Transverse colon (tissue), 4 donors: ENCODE results near the gene COMMD9. TPM values are rescaled to one million over a fixed set of nuclear protein-coding genes. Genes with fewer than 3 reads are reported as not detected.

Experiments used
- DNase-seq: peaks from one replicate; pipeline ENCODE4 v3.0.0-alpha.2; 2019
- H3K27ac ChIP-seq, 4 donors: fragments of 200-600 bp; sonication (generic); 2 replicates each; pipeline ENCODE4 v1.5.1; 2016 to 2018; ENCODE audit warnings: inconsistent platforms in 4 of 4
- H3K27me3 ChIP-seq: fragments of 200-600 bp; sonication (generic); 2 replicates; pipeline ENCODE4 v1.5.1; 2017; ENCODE audit warnings: inconsistent platforms
- H3K36me3 ChIP-seq, 4 donors: fragments of 200-600 bp; sonication (generic); 2 replicates each; pipeline ENCODE4 v1.5.1; 2017 to 2019; ENCODE audit warnings: inconsistent platforms in 4 of 4
- H3K4me1 ChIP-seq, 4 donors: fragments of 200-600 bp; sonication (generic); 2 replicates each; pipeline ENCODE4 v1.5.1; 2017 to 2020; ENCODE audit warnings: inconsistent platforms in 4 of 4
- H3K4me3 ChIP-seq, 4 donors: fragments of 200-600 bp; sonication (generic); 1 replicate in 1 of 4; 2 replicates in 3 of 4; pipeline versions ENCODE4 v1.5.1 to v1.6.1; 2017 to 2019; ENCODE audit warnings: inconsistent platforms in 4 of 4
- H3K9me3 ChIP-seq, 2 donors: fragments of 200-600 bp; sonication (generic); 2 replicates each; pipeline ENCODE4 v1.5.1; 2017 to 2019; ENCODE audit warnings: inconsistent platforms in 2 of 2
- EP300 ChIP-seq: sonication (generic); formaldehyde crosslinking; IDR thresholded peaks from one replicate; pipeline ENCODE4 v1.6.1; 2017; ENCODE audit warnings: antibody characterized with exemption, low read depth
- POLR2A ChIP-seq: fragments of 450-650 bp; IDR thresholded peaks from one replicate; pipeline ENCODE4 v1.6.1; 2016; ENCODE audit warnings: antibody characterized with exemption, mild to moderate bottlenecking, moderate library complexity
- POLR2AphosphoS5 ChIP-seq, 3 donors: sonication (generic); formaldehyde crosslinking; IDR thresholded peaks; one replicate each; pipeline ENCODE4 v1.6.1; 2016; ENCODE audit warnings: antibody characterized with exemption in 3 of 3
- WGBS, 2 donors: methylation state at CpG; one replicate each; pipeline ENCODE4 v1.1.5; 2018; ENCODE audit warnings: low coverage in 1 of 2; 5-methylcytosine and 5-hydroxymethylcytosine counted together
- in situ Hi-C, 4 donors: fragments of 200-750 bp; cut with MboI; loops; one replicate each; pipeline versions ENCODE4 v1.15.0 to v1.15.1; 2017; ENCODE audit warnings: low sequenced_read_pairs in 3 of 4, low pct_ligation_motif_present in 1 of 4, low pct_unique_long_range_greater_than_20kb in 1 of 4
- intact Hi-C: fragments of 100-400 bp; cut with DNase I; formaldehyde crosslinking; loops from one replicate; pipeline ENCODE4 v1.15.1; 2023; ENCODE audit warnings: low total_unique reads
- total RNA-seq, 4 donors: library from RNA; depleted of rRNA; stranded (reverse); fragments of >200 nt; gene quantifications; one replicate each; pipeline ENCODE4 v1.1.0, GENCODE V29; 2016
- TF ChIP-seq, protein P1 (sequence below), 5 experiments: fragments of 200-600 bp in 3 of 5; fragments of 450-650 bp in 2 of 5; sonication (generic) in 3 of 5; IDR thresholded peaks; 1 replicate in 2 of 5; 2 replicates in 3 of 5; pipeline ENCODE4 v1.5.1; 2016 to 2017; ENCODE audit warnings: antibody characterized with exemption in 5 of 5, inconsistent platforms in 3 of 5, mild to moderate bottlenecking in 2 of 5, moderate library complexity in 1 of 5

The COMMD9 gene
- total RNA-seq, 4 donors from 2014 or later = 22.4 to 46.2 (median 33.9) TPM

DNA sequence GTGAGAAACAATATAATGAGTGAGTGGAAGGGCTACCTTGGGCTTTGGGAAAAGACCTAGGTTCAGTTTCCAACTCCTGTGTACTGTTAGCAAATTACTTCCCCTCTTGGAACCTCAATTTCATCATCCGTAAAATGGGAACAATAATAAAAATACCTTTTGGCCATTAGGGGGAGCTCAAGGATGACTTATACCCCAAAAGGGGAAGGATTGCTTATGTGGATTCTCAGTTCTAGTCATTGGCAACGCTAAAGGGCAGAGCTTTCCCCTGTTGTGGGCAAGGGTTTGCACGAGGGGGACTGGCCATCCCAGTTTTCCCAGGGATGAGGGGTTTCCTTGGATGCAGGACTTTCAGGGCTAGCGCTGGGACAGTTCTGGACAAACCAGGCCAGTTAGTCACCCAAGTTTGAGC is 3.1 kb upstream of the COMMD9 start:
- Histone ChIP-seq H3K9me3 (no peaks in the 10 kb centered on the region), H3K27ac (no peak overlapping the region), H3K36me3 (no peaks in the 10 kb centered on the region), H3K27me3 (no peaks in the 10 kb centered on the region), H3K4me3 (no peak overlapping the region), H3K4me1 (peaks cover under 1 to 30% (median 15%) of the 10 kb centered on the region in 4 donors)
- TF ChIP-seq, protein P1, sequence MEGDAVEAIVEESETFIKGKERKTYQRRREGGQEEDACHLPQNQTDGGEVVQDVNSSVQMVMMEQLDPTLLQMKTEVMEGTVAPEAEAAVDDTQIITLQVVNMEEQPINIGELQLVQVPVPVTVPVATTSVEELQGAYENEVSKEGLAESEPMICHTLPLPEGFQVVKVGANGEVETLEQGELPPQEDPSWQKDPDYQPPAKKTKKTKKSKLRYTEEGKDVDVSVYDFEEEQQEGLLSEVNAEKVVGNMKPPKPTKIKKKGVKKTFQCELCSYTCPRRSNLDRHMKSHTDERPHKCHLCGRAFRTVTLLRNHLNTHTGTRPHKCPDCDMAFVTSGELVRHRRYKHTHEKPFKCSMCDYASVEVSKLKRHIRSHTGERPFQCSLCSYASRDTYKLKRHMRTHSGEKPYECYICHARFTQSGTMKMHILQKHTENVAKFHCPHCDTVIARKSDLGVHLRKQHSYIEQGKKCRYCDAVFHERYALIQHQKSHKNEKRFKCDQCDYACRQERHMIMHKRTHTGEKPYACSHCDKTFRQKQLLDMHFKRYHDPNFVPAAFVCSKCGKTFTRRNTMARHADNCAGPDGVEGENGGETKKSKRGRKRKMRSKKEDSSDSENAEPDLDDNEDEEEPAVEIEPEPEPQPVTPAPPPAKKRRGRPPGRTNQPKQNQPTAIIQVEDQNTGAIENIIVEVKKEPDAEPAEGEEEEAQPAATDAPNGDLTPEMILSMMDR (IDR thresholded peaks at IDR 0.05) = peak; percentile 49 to 79 (median 54)
- no peak for TF ChIP-seq EP300
- DNase-seq = no peak
- 17 to 26% methylated on average over 1 to 4 of the region's 4 CpGs for WGBS, 2 donors
- in situ Hi-C loops = loop anchor here in 3 of 4 donors (10.0 to 25.0 kb wide), 3 partner anchors 95 to 202 kb away; no protein-coding TSS in a partner anchor
- intact Hi-C loops = loop anchor here (10.0 kb wide), 1 partner anchor 192 kb away; no protein-coding TSS in a partner anchor

DNA sequence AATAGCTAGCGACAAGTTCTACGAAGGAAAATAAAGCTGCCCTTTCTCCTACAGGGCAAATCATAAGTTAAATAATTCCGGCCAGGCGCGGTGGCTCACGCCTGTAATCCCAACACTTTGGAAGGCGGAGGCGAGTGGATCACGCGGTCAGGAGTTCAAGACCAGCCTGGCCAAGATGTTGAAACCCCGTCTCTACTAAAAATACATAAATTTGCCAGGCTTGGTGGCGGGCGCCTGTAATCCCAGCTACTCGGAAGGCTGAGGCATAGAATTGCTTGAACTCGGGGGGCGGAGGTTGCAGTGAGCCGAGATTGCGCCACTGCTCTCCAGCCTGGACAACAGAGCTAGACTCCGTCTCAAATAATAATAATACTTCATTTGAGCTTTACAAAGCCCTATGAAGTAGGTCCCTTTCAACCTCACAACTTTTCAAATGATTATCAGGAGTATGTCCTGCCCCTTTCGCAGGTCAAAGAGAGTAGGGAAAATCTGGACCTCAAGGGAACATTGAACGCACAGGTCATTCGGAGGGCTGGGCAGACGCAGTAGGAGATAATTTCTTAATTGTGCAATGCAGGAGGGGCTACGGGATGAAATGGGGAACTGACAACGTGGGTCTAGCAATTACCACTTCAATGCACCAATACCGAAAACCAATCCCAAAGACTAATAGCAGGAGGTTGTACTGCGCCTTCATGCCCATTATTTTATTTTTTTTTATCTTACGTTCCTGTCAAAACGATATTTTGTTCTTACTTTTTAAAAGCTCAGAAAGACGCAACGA is 590 bp downstream of the COMMD9 start:
- Histone ChIP-seq H3K36me3 (no peaks in the 10 kb centered on the region), H3K27ac (peak overlapping the region; percentile 54 to 73 (median 68)), H3K27me3 (no peaks in the 10 kb centered on the region), H3K9me3 (no peaks in the 10 kb centered on the region), H3K4me1 (peaks cover 0 to 18% (median 8%) of the 10 kb centered on the region in 4 donors), H3K4me3 (peak overlapping the region; percentile 53 to 93 (median 57))
- in situ Hi-C loops (loop anchor here in 2 of 4 donors (10.0 to 25.0 kb wide), 2 partner anchors 99 to 206 kb away; no protein-coding TSS in a partner anchor), intact Hi-C loops (no loop called here)
- 19 to 44% methylated on average over 14 to 31 of the region's 31 CpGs for WGBS, 2 donors
- DNase-seq = no peak
- TF ChIP-seq EP300 = no peak
- no peak for TF ChIP-seq POLR2A
- no peak for TF ChIP-seq POLR2AphosphoS5 (IDR thresholded peaks at IDR 0.05)
- TF ChIP-seq, protein P1 (IDR thresholded peaks at IDR 0.05) = no peak

DNA sequence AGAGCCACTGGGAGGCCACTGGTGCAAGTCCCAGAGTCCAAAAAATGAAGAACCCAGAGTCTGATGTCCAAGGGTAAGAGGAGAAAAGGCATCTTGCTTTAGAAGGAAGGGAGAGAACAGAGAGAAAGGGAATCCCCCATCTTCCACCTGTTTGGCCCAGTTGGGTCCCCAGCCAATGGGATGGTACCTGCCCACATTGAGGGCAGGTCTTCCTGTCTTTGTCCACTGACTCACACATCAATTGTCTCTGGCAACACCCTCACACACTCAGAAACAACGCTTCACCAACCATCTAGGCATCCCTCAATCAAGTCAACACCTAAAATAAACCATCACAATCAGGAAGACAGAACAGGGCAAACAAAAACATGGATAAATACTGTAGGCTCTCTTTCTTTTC is 6.3 kb downstream of the COMMD9 start:
- no peak for DNase-seq
- Histone ChIP-seq H3K9me3 (no peaks in the 10 kb centered on the region), H3K4me3 (no peak overlapping the region), H3K27me3 (no peaks in the 10 kb centered on the region), H3K27ac (no peak overlapping the region), H3K36me3 (peaks cover 0 to 5% (median 0%) of the 10 kb centered on the region in 4 donors), H3K4me1 (peaks cover 0 to 6% (median 1%) of the 10 kb centered on the region in 4 donors)
- in situ Hi-C loops (loop anchor here in 2 of 4 donors (10.0 to 25.0 kb wide), 2 partner anchors 104 to 212 kb away; no protein-coding TSS in a partner anchor), intact Hi-C loops (no loop called here)
- TF ChIP-seq, protein P1 (IDR thresholded peaks at IDR 0.05) = no peak
- TF ChIP-seq EP300 = no peak
- TF ChIP-seq POLR2A = no peak
- TF ChIP-seq POLR2AphosphoS5 (IDR thresholded peaks at IDR 0.05) = no peak
- WGBS, 2 donors = 65 to 70% methylated on average over 1 of the region's 1 CpG

DNA sequence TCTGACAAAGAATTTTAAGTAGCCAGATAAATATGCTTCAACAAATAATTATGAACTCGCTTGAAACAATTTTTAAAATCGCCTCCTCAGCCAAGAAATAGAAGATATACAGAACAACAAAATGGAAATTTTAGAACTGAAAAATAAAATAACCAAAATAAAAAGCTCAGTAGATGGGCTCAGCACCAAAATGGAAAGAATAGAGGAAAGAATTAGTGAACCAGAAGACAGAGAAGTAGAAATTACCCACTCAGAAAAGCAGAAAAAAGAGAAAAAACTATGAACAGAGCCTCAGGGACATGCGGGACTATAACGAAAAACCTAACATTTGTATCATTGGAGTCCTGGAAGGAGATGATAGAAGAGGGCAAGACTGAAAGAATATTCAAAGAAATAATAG is 7.4 kb downstream of the COMMD9 start:
- Histone ChIP-seq H3K27ac (no peak overlapping the region), H3K27me3 (no peaks in the 10 kb centered on the region), H3K9me3 (no peaks in the 10 kb centered on the region), H3K4me1 (no peaks in the 10 kb centered on the region), H3K36me3 (peaks cover 0 to 5% (median 0%) of the 10 kb centered on the region in 4 donors), H3K4me3 (no peak overlapping the region)
- in situ Hi-C loops (loop anchor here in 2 of 4 donors (10.0 to 25.0 kb wide), 2 partner anchors 105 to 213 kb away; no protein-coding TSS in a partner anchor), intact Hi-C loops (no loop called here)
- TF ChIP-seq POLR2A = no peak
- TF ChIP-seq EP300 = no peak
- TF ChIP-seq POLR2AphosphoS5 (IDR thresholded peaks at IDR 0.05) = no peak
- TF ChIP-seq, protein P1 (IDR thresholded peaks at IDR 0.05) = no peak
- DNase-seq = no peak
- 72 to 91% methylated on average over 4 of the region's 4 CpGs for whole genome bisulfite sequencing, 2 donors
